B cell (primary cell): ENCODE measurements around the gene TSHZ1. TPM values are rescaled to one million over a fixed set of nuclear protein-coding genes. Genes with fewer than 3 reads are reported as not detected.

Experiments used
- ATAC-seq: fragments of 200-7000 bp; cut with Tn5 transposase; one replicate; pipeline ENCODE4 v1.10.0; 2021; ENCODE audit warnings: low read depth, mild to moderate bottlenecking, moderate number of reproducible peaks, moderate library complexity
- CTCF ChIA-PET: fragments of 350-600 bp; sonication (Branson Sonifier 250); formaldehyde crosslinking; loops from one replicate; lab custom pipeline; 2021; ENCODE audit warnings: antibody characterized with exemption, inconsistent platforms; lab: Charles Lee
- POLR2A ChIA-PET: fragments of 350-600 bp; sonication (Branson Sonifier 250); formaldehyde crosslinking; loops from one replicate; lab custom pipeline; 2021; ENCODE audit warnings: antibody characterized with exemption; lab: Charles Lee
- DNase-seq: peaks from one replicate; pipeline ENCODE4 v3.0.0; 2013
- H2AFZ ChIP-seq: 2 replicates; pipeline ENCODE4 v1.6.1; 2012; ENCODE audit warnings: mild to moderate bottlenecking, low read depth, low read length; ENCODE audit not compliant: insufficient read depth, poor library complexity, severe bottlenecking
- H3K27ac ChIP-seq, 2 donors: 1 replicate in 1 of 2; 2 replicates in 1 of 2; pipeline ENCODE4 v1.5.1; 2012 to 2013; ENCODE audit warnings: low read length in 2 of 2, mild to moderate bottlenecking in 2 of 2, moderate library complexity in 1 of 2
- H3K27me3 ChIP-seq, 4 experiments: fragments of 200-600 bp in 1 of 4; sonication (generic) in 1 of 4; replicated peaks in 1 of 4; 1 replicate in 2 of 4; 2 replicates in 2 of 4; pipeline versions ENCODE4 v1.6.1 to v1.7.0; 2013 to 2016; ENCODE audit warnings: low read length in 3 of 4, mild to moderate bottlenecking in 2 of 4, mixed read lengths in 1 of 4, moderate library complexity in 1 of 4; ENCODE audit not compliant: insufficient read depth in 4 of 4, control insufficient read depth in 3 of 4; ENCODE audit errors: control extremely low read depth in 1 of 4
- H3K36me3 ChIP-seq, 2 experiments: replicated peaks in 1 of 2; 1 replicate in 1 of 2; 2 replicates in 1 of 2; pipeline versions ENCODE4 v1.6.1 to v1.7.1; 2013; ENCODE audit warnings: low read length in 1 of 2; ENCODE audit not compliant: insufficient read depth in 2 of 2, control insufficient read depth in 1 of 2; ENCODE audit errors: control extremely low read depth in 1 of 2, extremely low read depth in 1 of 2
- H3K4me1 ChIP-seq, 2 donors: fragments of 200-600 bp in 1 of 2; sonication (generic) in 1 of 2; 1 replicate in 1 of 2; 2 replicates in 1 of 2; pipeline versions ENCODE4 v1.5.1 to v1.6.1; 2013 to 2017; ENCODE audit warnings: low read length in 2 of 2; ENCODE audit not compliant: control insufficient read depth in 2 of 2, insufficient read depth in 2 of 2
- H3K4me2 ChIP-seq: replicated peaks from 2 replicates; pipeline ENCODE3; 2012; ENCODE audit warnings: mild to moderate bottlenecking, low read depth, low read length; ENCODE audit not compliant: poor library complexity, severe bottlenecking
- H3K4me3 ChIP-seq, 5 experiments: fragments of 200-600 bp in 1 of 5; sonication (generic) in 1 of 5; 1 replicate in 3 of 5; 2 replicates in 2 of 5; pipeline versions ENCODE4 v1.5.1 to v1.7.0; 2011 to 2016; ENCODE audit warnings: low read length in 4 of 5, mild to moderate bottlenecking in 4 of 5, low read depth in 2 of 5, control low read depth in 1 of 5, moderate library complexity in 1 of 5; ENCODE audit not compliant: insufficient read depth in 1 of 5; ENCODE audit errors: control extremely low read depth in 1 of 5, extremely low read depth in 1 of 5
- H3K79me2 ChIP-seq: fragments of 200-600 bp; sonication (generic); one replicate; pipeline ENCODE4 v1.6.0; 2016; ENCODE audit warnings: low read length; ENCODE audit not compliant: control insufficient read depth, insufficient read depth
- H3K9ac ChIP-seq: fragments of 200-600 bp; sonication (generic); 2 replicates; pipeline ENCODE4 v1.6.1; 2017; ENCODE audit warnings: mild to moderate bottlenecking, low read length, moderate library complexity
- H3K9me3 ChIP-seq, 3 donors: one replicate each; pipeline versions ENCODE4 v1.6.1 to v1.7.1; 2013; ENCODE audit warnings: low read length in 2 of 3; ENCODE audit not compliant: control insufficient read depth in 2 of 3, insufficient read depth in 1 of 3; ENCODE audit errors: control extremely low read depth in 1 of 3
- H4K20me1 ChIP-seq: 2 replicates; pipeline ENCODE4 v1.6.0; 2012; ENCODE audit warnings: mild to moderate bottlenecking, low read length; ENCODE audit not compliant: insufficient read depth, control insufficient read depth, poor library complexity, severe bottlenecking
- H3K27ac Mint-ChIP-seq: one replicate; pipeline ENCODE4 v1.8.0; 2021; ENCODE audit warnings: mixed read lengths
- H3K27me3 Mint-ChIP-seq: one replicate; pipeline ENCODE4 v1.8.0; 2021; ENCODE audit warnings: mixed read lengths
- H3K4me1 Mint-ChIP-seq: one replicate; pipeline ENCODE4 v1.8.0; 2021; ENCODE audit warnings: mixed read lengths
- H3K4me3 Mint-ChIP-seq: one replicate; pipeline ENCODE4 v1.8.0; 2021; ENCODE audit warnings: mixed read lengths
- H3K9me3 Mint-ChIP-seq: one replicate; pipeline ENCODE4 v1.8.0; 2022; ENCODE audit warnings: mixed read lengths; ENCODE audit not compliant: insufficient read depth
- EZH2 ChIP-seq: IDR thresholded peaks from 2 replicates; pipeline ENCODE4 v1.6.1; 2012; ENCODE audit warnings: borderline replicate concordance, low read depth, mild to moderate bottlenecking, moderate library complexity, low read length; ENCODE audit not compliant: insufficient read depth, poor library complexity, severe bottlenecking
- WGBS: methylation state at CpG from one replicate; pipeline ENCODE4 v1.1.5; 2013; ENCODE audit warnings: missing lambda C conversion rate; ENCODE audit not compliant: insufficient coverage; 5-methylcytosine and 5-hydroxymethylcytosine counted together
- intact Hi-C: fragments of 100-400 bp; cut with micrococcal nuclease; formaldehyde crosslinking; loops from one replicate; pipeline ENCODE4 v1.10.0; 2022
- polyA plus RNA-seq: library from polyadenylated mRNA; depleted of rRNA; stranded (reverse); fragments of >200 nt; gene quantifications from 2 replicates; pipeline ENCODE4 v1.2.3, GENCODE V29; 2012
- total RNA-seq, 2 donors: library from RNA; stranded (reverse); fragments of 120-200 nt in 1 of 2; gene quantifications; 1 replicate in 1 of 2; 2 replicates in 1 of 2; pipeline versions ENCODE4 v1.2.3 to v1.2.4, GENCODE V29; 2013 to 2022
- TF ChIP-seq, protein P1 (sequence below): fragments of 200-600 bp; IDR thresholded peaks from one replicate; pipeline ENCODE4 v1.8.0; 2022; ENCODE audit warnings: antibody characterized with exemption, mild to moderate bottlenecking

The TSHZ1 gene
- total and polyA plus RNA-seq, 2 donors (not counting 1 experiment from before 2014, with no cell fraction given), result 5.3 to 9.8 TPM

DNA sequence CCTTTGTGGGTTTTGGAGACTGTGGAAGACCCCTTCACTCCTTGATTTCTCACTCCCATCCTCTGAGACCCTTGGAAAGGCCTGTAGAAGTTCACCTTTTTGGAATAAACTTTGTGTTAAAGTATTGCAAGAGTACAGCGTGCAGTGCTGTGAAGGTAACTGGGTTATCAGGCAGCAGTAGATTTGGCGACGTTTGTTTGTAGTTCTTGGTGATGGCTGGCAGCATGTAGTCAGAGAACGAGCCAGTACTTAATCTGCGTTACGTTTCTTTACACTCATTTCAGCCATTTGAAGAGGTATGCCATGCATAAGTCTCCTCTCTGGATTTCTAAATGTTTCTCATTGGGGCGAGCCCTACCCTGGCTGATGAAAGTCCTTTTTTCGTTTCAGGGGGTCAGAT, 64.6 kb downstream of the TSHZ1 start:
- intact Hi-C loops, result no loop called here
- DNase-seq, result no peak
- no peak overlapping the region for H3K27ac Mint-ChIP-seq
- Histone ChIP-seq H2AFZ (no peak overlapping the region), H3K79me2 (peaks cover 18% of the 10 kb centered on the region), H3K36me3 (no peaks in the 10 kb centered on the region), H4K20me1 (no peaks in the 10 kb centered on the region), H3K27ac (no peak overlapping the region), H3K4me2 (no peak overlapping the region), H3K9me3 (peaks cover 0 to 5% (median 0%) of the 10 kb centered on the region in 3 donors), H3K9ac (no peak overlapping the region), H3K27me3 (no peaks in the 10 kb centered on the region), H3K4me3 (no peak overlapping the region), H3K4me1 (no peaks in the 10 kb centered on the region)
- TF ChIP-seq EZH2, result no peak
- TF ChIP-seq, protein P1, sequence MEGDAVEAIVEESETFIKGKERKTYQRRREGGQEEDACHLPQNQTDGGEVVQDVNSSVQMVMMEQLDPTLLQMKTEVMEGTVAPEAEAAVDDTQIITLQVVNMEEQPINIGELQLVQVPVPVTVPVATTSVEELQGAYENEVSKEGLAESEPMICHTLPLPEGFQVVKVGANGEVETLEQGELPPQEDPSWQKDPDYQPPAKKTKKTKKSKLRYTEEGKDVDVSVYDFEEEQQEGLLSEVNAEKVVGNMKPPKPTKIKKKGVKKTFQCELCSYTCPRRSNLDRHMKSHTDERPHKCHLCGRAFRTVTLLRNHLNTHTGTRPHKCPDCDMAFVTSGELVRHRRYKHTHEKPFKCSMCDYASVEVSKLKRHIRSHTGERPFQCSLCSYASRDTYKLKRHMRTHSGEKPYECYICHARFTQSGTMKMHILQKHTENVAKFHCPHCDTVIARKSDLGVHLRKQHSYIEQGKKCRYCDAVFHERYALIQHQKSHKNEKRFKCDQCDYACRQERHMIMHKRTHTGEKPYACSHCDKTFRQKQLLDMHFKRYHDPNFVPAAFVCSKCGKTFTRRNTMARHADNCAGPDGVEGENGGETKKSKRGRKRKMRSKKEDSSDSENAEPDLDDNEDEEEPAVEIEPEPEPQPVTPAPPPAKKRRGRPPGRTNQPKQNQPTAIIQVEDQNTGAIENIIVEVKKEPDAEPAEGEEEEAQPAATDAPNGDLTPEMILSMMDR, result no peak
- ChIA-PET POLR2A (no interaction called here), CTCF (no interaction called here)
- no peak overlapping the region for H3K4me3 Mint-ChIP-seq
- peaks cover 3% of the 10 kb centered on the region for H3K4me1 Mint-ChIP-seq
- 96% methylated on average over 8 of the region's 8 CpGs for WGBS
- no peak for ATAC-seq
- no peaks in the 10 kb centered on the region for H3K27me3 Mint-ChIP-seq
- H3K9me3 Mint-ChIP-seq, result no peaks in the 10 kb centered on the region

DNA sequence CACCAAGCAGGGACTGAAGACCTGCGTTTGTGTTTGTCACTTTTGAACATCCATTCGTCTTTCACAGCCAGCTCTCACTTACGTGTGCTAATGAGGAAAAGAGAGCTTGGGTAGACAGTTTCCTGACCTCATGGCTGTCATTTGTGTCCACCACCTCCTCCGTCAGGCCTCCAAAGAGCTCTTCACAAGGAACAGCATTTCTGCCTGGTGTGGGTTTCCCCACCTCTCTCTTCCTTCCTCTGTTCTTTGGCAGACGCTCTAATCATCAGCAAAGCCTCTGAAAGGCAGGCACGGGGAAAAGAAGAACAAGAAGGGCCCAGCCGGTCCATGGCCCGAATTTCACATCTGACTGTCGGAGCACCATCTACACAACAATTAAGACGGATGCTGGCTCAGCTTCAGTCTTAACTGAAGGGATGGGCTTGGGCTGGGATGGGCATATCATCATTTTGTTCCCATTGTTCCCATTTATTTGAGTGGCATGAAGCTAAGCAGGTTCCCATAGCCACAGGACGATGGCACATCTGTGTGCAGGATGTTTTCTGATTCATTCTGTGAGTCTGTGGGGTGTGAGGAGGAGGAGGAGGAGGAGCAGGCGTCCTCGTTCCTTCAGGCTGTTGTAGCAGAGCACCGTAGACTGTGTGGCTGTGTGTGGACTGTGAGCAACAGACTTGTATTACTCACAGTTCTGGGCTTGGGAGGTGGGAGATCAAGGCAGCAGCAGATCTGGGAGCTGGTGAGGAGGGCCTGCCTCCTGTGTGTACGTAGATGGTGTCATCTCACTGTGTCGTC, 66.4 kb downstream of the TSHZ1 start:
- Mint-ChIP-seq H3K27me3 (no peaks in the 10 kb centered on the region), H3K4me3 (no peak overlapping the region), H3K9me3 (no peaks in the 10 kb centered on the region), H3K4me1 (peaks cover 5% of the 10 kb centered on the region), H3K27ac (no peak overlapping the region)
- no peak for ATAC-seq
- Histone ChIP-seq H3K27ac (no peak overlapping the region), H3K36me3 (no peaks in the 10 kb centered on the region), H3K4me1 (peaks cover 0 to 3% of the 10 kb centered on the region in 2 donors), H3K79me2 (peaks cover 18% of the 10 kb centered on the region), H3K4me2 (no peak overlapping the region), H3K27me3 (no peaks in the 10 kb centered on the region), H4K20me1 (no peaks in the 10 kb centered on the region), H3K9me3 (peaks cover 0 to 10% (median 0%) of the 10 kb centered on the region in 3 donors), H3K9ac (no peak overlapping the region), H3K4me3 (no peak overlapping the region), H2AFZ (no peak overlapping the region)
- ChIA-PET CTCF (interaction anchor here (1.4 kb wide), 1 partner anchor 11 kb away, joined by 5 read pairs; no protein-coding TSS in a partner anchor), POLR2A (no interaction called here)
- 66% methylated on average over 11 of the region's 16 CpGs for WGBS
- no peak for DNase-seq
- intact Hi-C loops, result no loop called here
- TF ChIP-seq, protein P1, result no peak
- TF ChIP-seq EZH2, result no peak
